HG02840 (cell line): Measurements from ENCODE around the gene DYNC2I2.

ENCODE experiments used
- ATAC-seq: cut with Tn5 transposase; IDR thresholded peaks from one replicate; pipeline ENCODE4 v1.9.1; 2021; ENCODE audit warnings: mild to moderate bottlenecking, moderate library complexity, moderate number of reproducible peaks; ENCODE audit not compliant: unreplicated experiment, low FRiP score

Gene DYNC2I2

DNA sequence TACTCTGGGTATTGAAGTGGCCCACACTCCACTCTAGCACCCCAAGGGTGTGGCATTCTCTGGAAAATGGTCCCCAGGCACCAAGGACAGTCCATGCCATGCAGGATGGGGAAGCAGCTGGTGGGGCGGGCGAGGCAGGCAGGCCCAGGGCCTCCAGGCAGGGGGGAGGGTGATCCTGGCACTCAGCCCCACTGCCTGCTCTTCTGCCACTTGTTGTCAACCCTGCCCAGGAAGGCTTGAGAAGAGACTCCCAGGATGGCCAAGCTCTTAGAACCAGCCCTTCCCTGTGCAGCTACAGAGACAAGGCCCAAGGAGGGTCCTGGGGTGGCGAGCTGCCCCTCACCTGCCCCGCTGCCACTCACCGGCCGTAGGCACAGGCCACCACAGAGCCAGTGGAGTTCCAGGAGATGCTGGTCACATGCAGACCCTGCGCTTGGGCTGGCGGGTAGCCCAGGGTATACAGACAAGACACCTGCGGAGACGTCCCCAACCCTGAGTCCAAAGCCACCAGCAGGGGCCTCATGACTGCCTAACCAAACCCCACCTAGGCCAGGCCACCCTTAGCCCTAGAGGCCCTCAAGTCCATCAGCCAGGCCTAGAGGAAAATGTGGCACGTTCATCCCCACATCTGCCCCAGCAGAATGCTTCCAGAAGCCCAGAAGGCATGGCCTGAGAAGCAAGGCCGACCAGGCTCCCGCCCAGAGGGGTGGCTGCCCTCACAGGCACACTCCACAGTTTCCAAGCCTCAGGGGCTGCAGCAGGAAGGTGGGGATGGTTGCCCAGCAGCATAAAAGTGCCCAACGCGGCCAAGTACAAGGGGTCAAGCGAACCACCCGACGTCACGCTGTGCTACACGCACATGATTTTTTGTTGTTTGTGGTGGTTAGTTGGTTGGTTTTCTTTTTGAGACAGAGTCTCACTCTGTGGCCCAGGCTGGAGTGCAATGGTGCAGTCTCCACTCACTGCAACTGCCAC, 19.8 kb downstream of the DYNC2I2 start:
- ATAC-seq, result no peak

- ATAC-seq, result no peak
These were observed 20.6 kb downstream of the DYNC2I2 start for GRCh38 chr9:128636024-128636390.

- no peak for ATAC-seq
These were observed 21.2 kb downstream of the DYNC2I2 start for GRCh38 chr9:128635266-128636023.

GRCh38 chr9:128634651-128635262, 21.9 kb downstream of the DYNC2I2 start:
- no peak for ATAC-seq

DNA sequence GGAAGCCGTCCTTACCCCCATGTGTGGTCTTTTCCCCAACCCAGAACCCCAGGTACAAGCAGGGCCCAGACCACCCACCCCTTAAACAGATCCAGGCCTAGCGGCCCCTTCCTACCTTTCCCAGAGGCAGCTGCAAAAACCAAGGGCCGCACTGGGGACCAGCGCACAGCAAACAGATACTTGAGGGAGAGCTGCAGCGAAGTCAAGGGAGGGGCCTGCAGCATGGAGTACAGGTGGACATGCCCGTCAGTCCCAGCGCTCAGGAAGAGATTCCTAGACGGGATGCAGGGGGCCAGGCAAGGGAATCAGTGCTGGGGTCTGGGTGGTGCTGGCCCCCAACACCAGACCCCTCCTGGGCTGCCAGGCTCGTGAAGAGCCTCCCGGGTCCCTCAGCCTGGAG, 22.5 kb downstream of the DYNC2I2 start:
- ATAC-seq, result no peak

DNA sequence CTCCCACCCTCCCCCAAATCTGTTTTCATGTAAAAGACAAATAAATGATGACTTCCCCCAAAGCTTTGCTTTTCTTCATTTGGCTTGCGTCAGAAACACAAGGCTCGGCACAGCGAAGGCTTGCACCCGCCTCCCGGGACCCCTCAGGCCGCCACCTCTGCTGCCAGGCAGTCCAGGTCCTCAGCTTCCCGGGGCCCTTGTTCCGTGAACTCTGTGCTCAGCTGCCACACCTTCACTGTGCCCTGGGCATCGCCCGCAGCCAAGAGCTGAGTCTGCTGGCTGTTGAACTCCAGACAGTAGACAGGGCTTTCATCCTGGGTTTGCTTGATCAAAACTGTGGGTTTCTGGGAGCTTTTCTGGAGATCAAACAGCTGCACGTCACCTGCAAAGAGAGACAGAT, 23.0 kb downstream of the DYNC2I2 start:
- ATAC-seq, result no peak

DNA sequence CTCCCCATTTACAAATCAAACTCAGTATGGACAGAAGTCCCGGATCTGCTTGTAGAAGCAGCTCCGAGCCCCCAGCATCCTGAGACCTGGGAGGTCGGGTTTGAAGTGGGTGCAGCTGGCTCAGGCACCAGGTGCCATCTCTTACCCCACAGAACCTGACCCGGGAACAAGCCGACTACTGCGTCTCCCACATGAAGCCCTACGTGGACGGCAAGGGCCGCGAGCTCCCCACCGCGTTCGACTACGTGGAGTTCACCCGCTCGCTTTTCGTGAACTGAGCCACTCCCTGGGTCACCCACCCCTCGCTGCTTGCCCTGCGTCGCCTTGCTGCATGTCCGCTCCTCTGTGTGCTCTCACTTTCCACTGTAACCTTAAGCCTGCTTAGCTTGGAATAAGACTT, 23.6 kb downstream of the DYNC2I2 start:
- ATAC-seq, result no peak

GRCh38 chr9:128632486-128632885, 24.2 kb downstream of the DYNC2I2 start:
- ATAC-seq, result no peak

DNA sequence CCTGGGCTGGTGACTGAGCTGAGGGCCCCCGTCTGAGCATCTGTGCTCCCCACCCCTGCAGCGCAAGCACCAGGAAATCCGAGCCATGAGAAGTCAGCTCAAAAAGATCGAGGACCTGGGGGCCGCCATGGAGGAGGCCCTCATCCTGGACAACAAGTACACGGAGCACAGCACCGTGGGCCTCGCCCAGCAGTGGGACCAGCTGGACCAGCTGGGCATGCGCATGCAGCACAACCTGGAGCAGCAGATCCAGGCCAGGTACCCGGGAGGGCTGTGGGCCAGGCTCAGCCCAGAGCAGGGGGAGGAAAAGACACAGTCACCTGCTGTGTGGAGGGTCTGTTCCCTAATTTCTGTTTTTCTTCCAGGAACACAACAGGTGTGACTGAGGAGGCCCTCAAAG, 24.6 kb downstream of the DYNC2I2 start:
- ATAC-seq, result no peak

- no peak for ATAC-seq
These were observed 25.0 kb downstream of the DYNC2I2 start for GRCh38 chr9:128631636-128632035.

GRCh38 chr9:128629852-128630545, 26.6 kb downstream of the DYNC2I2 start:
- no peak for ATAC-seq

DNA sequence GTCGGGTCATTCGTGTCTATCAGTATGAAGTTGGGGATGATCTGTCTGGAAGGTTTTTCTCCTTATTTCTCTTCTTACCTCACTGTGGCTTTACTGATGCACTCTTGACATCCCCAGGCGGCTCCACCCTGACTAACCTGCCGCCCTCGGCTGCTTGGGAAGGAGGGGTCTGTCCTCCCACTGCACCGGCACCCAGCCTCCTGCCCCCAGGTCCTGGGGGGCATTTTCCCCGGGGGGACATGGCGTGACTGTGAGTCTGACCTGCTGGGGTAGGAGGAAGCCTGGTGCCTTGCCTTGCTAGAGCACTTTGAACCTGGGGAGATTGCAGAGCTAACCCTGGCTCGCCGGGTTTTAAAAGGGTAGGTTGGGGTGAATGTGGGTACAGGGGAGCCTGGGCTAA, 27.5 kb downstream of the DYNC2I2 start:
- no peak for ATAC-seq

DNA sequence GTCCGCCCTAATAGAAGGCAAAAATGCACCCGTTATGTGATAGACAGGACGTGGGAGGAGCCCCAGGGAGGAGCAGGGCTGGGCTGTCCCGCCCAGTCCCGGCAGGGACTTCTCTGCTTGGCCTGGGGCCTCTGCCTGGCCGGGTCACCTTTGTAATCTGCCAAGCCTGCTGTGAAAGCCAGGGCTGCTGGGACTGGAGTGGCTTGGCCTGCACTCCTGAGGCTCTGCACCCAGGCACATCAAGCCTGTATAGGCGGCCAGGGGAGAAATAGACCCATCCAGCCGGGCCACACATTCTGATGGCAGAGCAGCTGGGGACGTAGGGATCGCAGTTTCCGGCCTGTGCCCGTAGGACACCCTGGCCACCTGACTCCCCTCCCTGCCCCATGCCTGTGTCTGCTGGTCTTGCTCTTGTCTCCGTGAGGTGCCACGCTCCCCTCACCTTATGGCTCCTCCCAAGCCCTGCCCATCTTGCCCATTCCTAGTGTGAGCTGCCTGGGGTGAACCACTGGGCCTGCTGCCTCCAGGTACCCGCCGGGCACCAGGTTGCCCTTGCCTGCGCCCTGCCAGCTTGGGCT, 28.1 kb downstream of the DYNC2I2 start:
- no peak for ATAC-seq

DNA sequence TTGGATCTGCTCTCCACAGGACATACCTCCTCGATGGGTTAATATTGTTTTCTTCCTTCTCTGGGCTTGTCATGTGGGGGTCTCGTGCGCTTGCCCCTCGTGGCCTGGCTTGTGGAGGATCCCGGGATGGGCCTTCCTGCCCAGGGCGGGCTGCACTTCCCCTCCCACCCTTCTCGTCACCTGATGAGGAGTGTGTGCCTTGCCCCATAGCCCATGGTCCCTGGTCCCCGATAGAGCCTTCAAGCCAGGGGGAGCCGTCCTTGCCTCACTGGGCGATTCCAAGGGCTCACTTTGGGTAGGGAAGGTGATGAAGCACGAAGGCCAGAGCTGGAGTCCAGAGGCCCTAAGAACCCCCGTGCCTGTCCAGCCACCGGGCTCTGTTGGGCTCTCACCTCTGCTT, 28.7 kb downstream of the DYNC2I2 start:
- no peak for ATAC-seq

- no peak for ATAC-seq
These were observed 29.4 kb downstream of the DYNC2I2 start for GRCh38 chr9:128627127-128627715.

GRCh38 chr9:128626181-128626580, 30.5 kb downstream of the DYNC2I2 start:
- no peak for ATAC-seq

- ATAC-seq, result no peak
These were observed 31.1 kb downstream of the DYNC2I2 start for GRCh38 chr9:128625391-128626146.

DNA sequence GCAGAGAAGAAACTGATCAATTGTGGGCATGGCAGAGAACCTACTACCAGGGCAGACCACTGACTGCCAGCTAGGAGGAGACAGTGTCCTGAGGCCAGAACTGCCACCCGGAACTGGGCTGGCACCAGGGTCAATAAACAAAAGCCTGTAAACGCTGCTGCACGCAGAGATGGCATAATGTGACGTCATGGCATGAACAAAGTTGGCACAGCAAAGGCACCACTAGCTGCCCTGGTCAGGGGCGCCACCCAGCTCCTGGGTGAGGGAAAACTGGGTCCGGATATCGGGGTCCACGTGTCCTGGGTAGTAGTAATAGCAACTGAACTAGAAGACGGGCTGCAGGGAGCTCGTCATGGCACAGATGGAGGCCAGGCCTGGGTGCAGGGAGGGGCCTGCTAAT, 32.1 kb downstream of the DYNC2I2 start:
- ATAC-seq, result no peak
